T1000 (cell line): ENCODE data around the gene GJA5.

Source experiments
- DNase-seq: peaks from one replicate; lab custom pipeline; 2025; ENCODE audit warnings: mixed read lengths; lab: John Stamatoyannopoulos, UW

Gene GJA5

GRCh38 chr1:147760481-147761260, at the start of gene GJA5:
Gene GJA5, minus strand, starts transcription at chr1:147760602. Its CDS starts 1,364 bp downstream, at chr1:147759238.
- no peak for DNase-seq

GRCh38 chr1:147809236-147809635, 48.8 kb upstream of the GJA5 start:
- DNase-seq, result no peak

GRCh38 chr1:147808025-147808424, 47.6 kb upstream of the GJA5 start:
- no peak for DNase-seq

GRCh38 chr1:147807405-147807804, 47.0 kb upstream of the GJA5 start:
- DNase-seq, result no peak

- DNase-seq, result no peak
These were observed 44.7 kb upstream of the GJA5 start for GRCh38 chr1:147804942-147805723.

- no peak for DNase-seq
These were observed 40.4 kb upstream of the GJA5 start for GRCh38 chr1:147800804-147801203.

GRCh38 chr1:147798731-147799130, 38.3 kb upstream of the GJA5 start:
- no peak for DNase-seq

- no peak for DNase-seq
These were observed 34.2 kb upstream of the GJA5 start for GRCh38 chr1:147794570-147794969.

GRCh38 chr1:147791876-147792275, 31.5 kb upstream of the GJA5 start:
- DNase-seq, result no peak

- no peak for DNase-seq
These were observed 27.4 kb upstream of the GJA5 start for GRCh38 chr1:147787765-147788164.

- DNase-seq, result no peak
These were observed 26.1 kb upstream of the GJA5 start for GRCh38 chr1:147786536-147786935.

GRCh38 chr1:147785794-147786506, 25.5 kb upstream of the GJA5 start:
- DNase-seq, result no peak

- DNase-seq, result no peak
These were observed 24.5 kb upstream of the GJA5 start for GRCh38 chr1:147784941-147785340.

- DNase-seq, result no peak
These were observed 20.7 kb upstream of the GJA5 start for GRCh38 chr1:147781056-147781471.

- no peak for DNase-seq
These were observed 17.3 kb upstream of the GJA5 start for GRCh38 chr1:147777694-147778093.

GRCh38 chr1:147773215-147773715, 12.9 kb upstream of the GJA5 start:
- no peak for DNase-seq

GRCh38 chr1:147772570-147772969, 12.2 kb upstream of the GJA5 start:
- no peak for DNase-seq

GRCh38 chr1:147771226-147772125, 11.1 kb upstream of the GJA5 start:
- DNase-seq, result no peak

GRCh38 chr1:147769106-147769505, 8.7 kb upstream of the GJA5 start:
- DNase-seq, result no peak

- no peak for DNase-seq
These were observed 8.2 kb upstream of the GJA5 start for GRCh38 chr1:147768582-147768981.

- DNase-seq, result no peak
These were observed 7.7 kb upstream of the GJA5 start for GRCh38 chr1:147768101-147768500.
